ENCODE results near the gene PLA2G12A. TPM values are rescaled to one million over a fixed set of nuclear protein-coding genes. Genes with fewer than 3 reads are reported as not detected.

Gene PLA2G12A
- total RNA-seq, 1 donor from 2014 or later: 51.0 TPM

- peaks cover 8% of the 10 kb centered on the region for H3K4me1 Mint-ChIP-seq
- no peaks in the 10 kb centered on the region for H3K27me3 Mint-ChIP-seq (ENCODE audit: low read depth)
- no peak for DNase-seq (ENCODE audit: low spot score in 2 of 2, unreplicated experiment in 2 of 2)
- TF ChIP-seq, protein P1, sequence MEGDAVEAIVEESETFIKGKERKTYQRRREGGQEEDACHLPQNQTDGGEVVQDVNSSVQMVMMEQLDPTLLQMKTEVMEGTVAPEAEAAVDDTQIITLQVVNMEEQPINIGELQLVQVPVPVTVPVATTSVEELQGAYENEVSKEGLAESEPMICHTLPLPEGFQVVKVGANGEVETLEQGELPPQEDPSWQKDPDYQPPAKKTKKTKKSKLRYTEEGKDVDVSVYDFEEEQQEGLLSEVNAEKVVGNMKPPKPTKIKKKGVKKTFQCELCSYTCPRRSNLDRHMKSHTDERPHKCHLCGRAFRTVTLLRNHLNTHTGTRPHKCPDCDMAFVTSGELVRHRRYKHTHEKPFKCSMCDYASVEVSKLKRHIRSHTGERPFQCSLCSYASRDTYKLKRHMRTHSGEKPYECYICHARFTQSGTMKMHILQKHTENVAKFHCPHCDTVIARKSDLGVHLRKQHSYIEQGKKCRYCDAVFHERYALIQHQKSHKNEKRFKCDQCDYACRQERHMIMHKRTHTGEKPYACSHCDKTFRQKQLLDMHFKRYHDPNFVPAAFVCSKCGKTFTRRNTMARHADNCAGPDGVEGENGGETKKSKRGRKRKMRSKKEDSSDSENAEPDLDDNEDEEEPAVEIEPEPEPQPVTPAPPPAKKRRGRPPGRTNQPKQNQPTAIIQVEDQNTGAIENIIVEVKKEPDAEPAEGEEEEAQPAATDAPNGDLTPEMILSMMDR (IDR thresholded peaks at IDR 0.05; ENCODE audit: unreplicated experiment): no peak
- no peak overlapping the region for H3K4me3 Mint-ChIP-seq
- no peak overlapping the region for H3K27ac Mint-ChIP-seq
- H3K36me3 Mint-ChIP-seq: peaks cover 17% of the 10 kb centered on the region
- H3K9me3 Mint-ChIP-seq: no peaks in the 10 kb centered on the region
Measured at GRCh38 chr4:109708990-109709389, 20.9 kb downstream of the PLA2G12A start.

DNA sequence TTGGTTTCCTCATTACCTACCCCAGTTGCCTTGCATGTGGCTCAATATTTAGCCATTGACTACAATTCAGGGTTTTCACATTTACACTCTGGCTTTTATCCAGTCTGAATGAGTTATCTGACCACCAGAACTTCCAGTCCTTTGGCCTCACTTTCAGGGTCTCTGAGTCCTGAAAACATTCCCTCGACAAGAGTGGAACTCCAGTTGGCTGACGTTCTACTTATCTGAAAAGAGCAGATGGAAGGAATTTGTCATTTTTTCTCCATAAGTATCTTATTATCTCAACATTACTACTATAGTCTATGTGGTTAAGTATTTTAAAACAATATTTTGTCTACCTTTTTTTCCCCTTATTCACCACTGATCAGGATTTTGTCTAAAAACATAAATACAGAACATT lies 21.4 kb downstream of the PLA2G12A start:
- DNase-seq (ENCODE audit: low spot score in 2 of 2, unreplicated experiment in 2 of 2): no peak
- Mint-ChIP-seq H3K27ac (peak overlapping the region; percentile 52), H3K4me1 (peaks cover 12% of the 10 kb centered on the region), H3K9me3 (no peaks in the 10 kb centered on the region), H3K4me3 (no peak overlapping the region), H3K36me3 (peaks cover 15% of the 10 kb centered on the region), H3K27me3 (ENCODE audit: low read depth) (no peaks in the 10 kb centered on the region)
- TF ChIP-seq, protein P1 (IDR thresholded peaks at IDR 0.05; ENCODE audit: unreplicated experiment): no peak

- H3K9me3 Mint-ChIP-seq: no peaks in the 10 kb centered on the region
- peak overlapping the region; percentile 94 for H3K4me3 Mint-ChIP-seq
- H3K36me3 Mint-ChIP-seq: peaks cover 9% of the 10 kb centered on the region
- H3K4me1 Mint-ChIP-seq: peaks cover 40% of the 10 kb centered on the region
- DNase-seq (ENCODE audit: low spot score in 2 of 2, unreplicated experiment in 2 of 2): no peak
- H3K27ac Mint-ChIP-seq: peak overlapping the region; percentile 96
- no peaks in the 10 kb centered on the region for H3K27me3 Mint-ChIP-seq (ENCODE audit: low read depth)
- TF ChIP-seq, protein P1 (IDR thresholded peaks at IDR 0.05; ENCODE audit: unreplicated experiment): no peak
Measured at GRCh38 chr4:109703664-109704361, 26.1 kb downstream of the PLA2G12A start.

DNA sequence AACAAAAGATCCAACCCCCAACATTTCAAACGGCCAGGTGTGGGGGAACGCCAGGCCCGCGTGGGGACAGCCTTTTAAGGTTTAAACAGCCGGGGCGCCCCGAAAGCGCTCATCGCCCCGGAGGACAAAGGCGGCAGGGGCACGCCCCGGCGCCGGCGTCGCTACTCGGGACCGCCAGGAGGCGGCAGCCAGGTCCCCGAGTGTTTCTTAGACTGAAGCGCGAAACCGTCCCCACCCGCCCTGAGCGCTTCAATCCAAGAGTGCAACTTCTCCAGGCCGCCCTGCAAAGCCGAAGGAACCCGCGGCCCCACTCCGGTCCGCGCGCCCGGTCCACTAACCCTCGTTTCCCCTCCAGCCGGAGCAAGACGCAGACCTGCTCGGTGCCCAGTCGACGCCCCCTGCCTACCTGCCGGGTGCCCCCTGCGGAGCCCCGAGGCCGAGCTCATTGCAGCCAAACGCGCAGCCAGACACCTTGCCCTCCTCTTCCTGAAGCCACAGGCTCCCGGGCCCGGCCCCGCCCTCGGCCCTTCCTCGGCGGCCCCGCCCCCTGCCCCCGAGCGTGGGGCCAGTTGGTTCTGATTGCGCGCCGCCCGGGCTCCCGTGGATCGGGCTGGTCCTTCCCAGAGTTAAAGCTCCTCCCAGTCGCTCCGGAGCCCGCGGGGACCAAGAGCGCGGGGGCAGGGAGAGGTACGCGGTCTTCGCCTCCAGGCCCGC lies 26.8 kb downstream of the PLA2G12A start, which contains the start of gene CASP6:
Gene CASP6, minus strand, starts transcription at position 496 of the 714 bp plus-strand sequence. Its CDS starts 50 bp downstream, at position 446.
- Mint-ChIP-seq H3K9me3 (no peaks in the 10 kb centered on the region), H3K36me3 (peaks cover 10% of the 10 kb centered on the region), H3K4me1 (peaks cover 41% of the 10 kb centered on the region), H3K27ac (peak within 1 kb of the TSS; percentile 96), H3K4me3 (peak within 1 kb of the TSS; percentile 94), H3K27me3 (ENCODE audit: low read depth) (no peaks in the 10 kb centered on the region)
- DNase-seq (ENCODE audit: low spot score in 2 of 2, unreplicated experiment in 2 of 2): peak; percentile 47 to 77
- TF ChIP-seq, protein P1 (IDR thresholded peaks at IDR 0.05; ENCODE audit: unreplicated experiment): peak; percentile 67

GRCh38 chr4:109701566-109702410 lies 28.1 kb downstream of the PLA2G12A start:
- Mint-ChIP-seq H3K4me3 (peak overlapping the region; percentile 94), H3K9me3 (no peaks in the 10 kb centered on the region), H3K36me3 (peaks cover 20% of the 10 kb centered on the region), H3K27ac (peak overlapping the region; percentile 96), H3K27me3 (ENCODE audit: low read depth) (no peaks in the 10 kb centered on the region), H3K4me1 (peaks cover 41% of the 10 kb centered on the region)
- TF ChIP-seq, protein P1 (IDR thresholded peaks at IDR 0.05; ENCODE audit: unreplicated experiment): no peak
- DNase-seq (ENCODE audit: low spot score in 2 of 2, unreplicated experiment in 2 of 2): no peak

Measured in mesothelial cell of epicardium (in vitro differentiated cells).